ENCODE data around the gene C11orf24.
"Not testable (repeated sequence)": the region's sequence is repeated elsewhere in the genome, so short reads cannot be mapped to it uniquely, and the experiment has no call there.

Gene C11orf24

GRCh38 chr11:68251765-68252164 lies 20.0 kb downstream of the C11orf24 start:
- no peak for DNase-seq (ENCODE audit: low read depth)

GRCh38 chr11:68244912-68245311 lies 26.9 kb downstream of the C11orf24 start:
- not testable (repeated sequence) for DNase-seq (ENCODE audit: low read depth)

- not testable (repeated sequence) for DNase-seq (ENCODE audit: low read depth)
Observed at GRCh38 chr11:68243847-68244246, 27.9 kb downstream of the C11orf24 start.

GRCh38 chr11:68242616-68243015 lies 29.2 kb downstream of the C11orf24 start:
- no peak for DNase-seq (ENCODE audit: low read depth)

- no peak for DNase-seq (ENCODE audit: low read depth)
Observed at GRCh38 chr11:68231621-68232020, 40.2 kb downstream of the C11orf24 start.

GRCh38 chr11:68229601-68230000 lies 42.2 kb downstream of the C11orf24 start:
- no peak for DNase-seq (ENCODE audit: low read depth)

- DNase-seq (ENCODE audit: low read depth): no peak
Observed at GRCh38 chr11:68226421-68226820, 45.4 kb downstream of the C11orf24 start.

- DNase-seq (ENCODE audit: low read depth): no peak
Observed at GRCh38 chr11:68224606-68225005, 47.2 kb downstream of the C11orf24 start.

- DNase-seq (ENCODE audit: low read depth): no peak
Observed at GRCh38 chr11:68223275-68223674, 48.5 kb downstream of the C11orf24 start.

GRCh38 chr11:68221406-68221805 lies 50.4 kb downstream of the C11orf24 start:
- no peak for DNase-seq (ENCODE audit: low read depth)

GRCh38 chr11:68216171-68216938 lies 55.4 kb downstream of the C11orf24 start:
- no peak for DNase-seq (ENCODE audit: low read depth)

GRCh38 chr11:68215524-68216170 lies 56.1 kb downstream of the C11orf24 start:
- DNase-seq (ENCODE audit: low read depth): no peak

- DNase-seq (ENCODE audit: low read depth): no peak
Observed at GRCh38 chr11:68215087-68215445, 56.7 kb downstream of the C11orf24 start.

GRCh38 chr11:68214173-68215086 lies 57.3 kb downstream of the C11orf24 start:
- DNase-seq (ENCODE audit: low read depth): no peak

GRCh38 chr11:68213555-68214172 lies 58.1 kb downstream of the C11orf24 start:
- DNase-seq (ENCODE audit: low read depth): peak; percentile 72

- no peak for DNase-seq (ENCODE audit: low read depth)
Observed at GRCh38 chr11:68213135-68213515, 58.6 kb downstream of the C11orf24 start, which contains the start of gene KMT5B. KMT5B (minus strand) TSS chr11:68213296; CDS start chr11:68190076, 23,220 bp downstream.

- peak; percentile 37 for DNase-seq (ENCODE audit: low read depth)
Observed at GRCh38 chr11:68212421-68213134, 59.2 kb downstream of the C11orf24 start.

- no peak for DNase-seq (ENCODE audit: low read depth)
Observed at GRCh38 chr11:68211546-68211945, 60.2 kb downstream of the C11orf24 start.
